ENCODE measurements around the gene VEPH1. TPM values are rescaled to one million over a fixed set of nuclear protein-coding genes. Genes with fewer than 3 reads are reported as not detected.

The VEPH1 gene
- total RNA-seq, 5 donors from 2014 or later (not counting 1 experiment from before 2014, with no cell fraction given), result 0.33 to 0.67 (median 0.35) TPM; not detected in 2

DNA sequence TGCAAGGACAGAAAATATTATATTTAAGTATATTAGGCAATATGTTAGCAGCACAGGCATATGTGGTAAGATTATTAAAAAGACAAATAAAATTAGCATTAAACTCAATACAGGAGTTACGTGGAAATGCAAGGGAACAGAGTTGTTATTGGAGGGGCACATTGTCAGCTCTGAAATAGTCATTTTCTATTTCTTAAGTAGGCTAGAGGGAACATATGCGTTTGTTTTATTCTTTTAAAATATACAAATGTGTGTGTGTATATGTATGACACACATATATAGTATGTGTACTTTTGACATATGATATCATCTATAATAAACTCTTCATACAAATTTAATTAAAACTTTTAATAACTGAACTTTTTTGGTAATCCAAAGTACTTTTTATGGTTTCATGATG lies 22.8 kb upstream of the VEPH1 start:
- no CpG with 5 or more reads among the region's 2 CpGs for WGBS (ENCODE audit: insufficient coverage)
- ChIA-PET CTCF (no interaction called here), POLR2A (no interaction called here)
- H3K4me1 ChIP-seq (ENCODE audit: control insufficient read depth in 1 of 2, extremely low read depth in 1 of 2, insufficient read depth in 2 of 2, low read length in 2 of 2), result no peaks in the 10 kb centered on the region
- no peaks in the 10 kb centered on the region for H3K9me3 ChIP-seq
- H3K4me3 ChIP-seq (ENCODE audit: control insufficient read depth in 1 of 2, extremely low read depth in 1 of 2, low read length in 1 of 2), result no peak overlapping the region
- H3K27me3 Mint-ChIP-seq, result peaks cover 3 to 7% of the 10 kb centered on the region in 2 donors
- H3K27me3 ChIP-seq (replicated peaks in 1 of 2; ENCODE audit: control insufficient read depth in 2 of 2, extremely low read depth in 1 of 2, insufficient read depth in 2 of 2, low read length in 1 of 2), result peaks cover 0 to 6% of the 10 kb centered on the region in 2 experiments
- H3K27ac Mint-ChIP-seq, result no peak overlapping the region
- H3K36me3 Mint-ChIP-seq, result no peaks in the 10 kb centered on the region
- no peaks in the 10 kb centered on the region for H3K36me3 ChIP-seq (ENCODE audit: control insufficient read depth in 2 of 2, extremely low read depth in 1 of 2, insufficient read depth in 1 of 2, low read length in 1 of 2)
- no peak overlapping the region for H3K27ac ChIP-seq (ENCODE audit: low read length)
- DNase-seq, result no peak
- no peak for ATAC-seq (replicated peaks in 1 of 4)
- no peaks in the 10 kb centered on the region for H3K4me1 Mint-ChIP-seq
- no peak overlapping the region for H3K4me3 Mint-ChIP-seq
- no peaks in the 10 kb centered on the region for H3K9me3 Mint-ChIP-seq

DNA sequence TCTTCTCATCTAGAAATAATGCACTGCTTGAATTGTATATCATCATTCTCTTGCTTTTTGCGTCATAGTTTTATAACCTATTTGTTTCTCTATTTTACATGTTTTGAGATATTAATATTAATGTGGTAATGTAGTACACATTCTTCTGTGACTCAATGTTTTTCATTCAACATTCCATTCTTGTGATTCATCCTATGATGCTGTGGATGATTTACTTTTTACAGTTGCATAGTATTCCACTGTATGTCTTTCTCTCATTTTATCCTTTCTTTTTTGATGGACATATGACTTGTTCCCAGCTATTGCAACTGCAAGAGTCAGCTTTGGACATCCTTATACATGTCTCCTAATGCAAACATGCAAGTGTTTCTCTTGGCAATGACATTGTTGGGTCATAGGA lies 20.6 kb upstream of the VEPH1 start:
- POLR2A ChIA-PET, result no interaction called here
- Mint-ChIP-seq H3K36me3 (no peaks in the 10 kb centered on the region), H3K4me3 (no peak overlapping the region), H3K27me3 (peaks cover 3 to 7% of the 10 kb centered on the region in 2 donors), H3K4me1 (no peaks in the 10 kb centered on the region), H3K27ac (no peak overlapping the region), H3K9me3 (peaks cover 0 to 1% (median 0%) of the 10 kb centered on the region in 3 donors)
- Histone ChIP-seq H3K4me1 (ENCODE audit: control insufficient read depth in 1 of 2, extremely low read depth in 1 of 2, insufficient read depth in 2 of 2, low read length in 2 of 2) (no peaks in the 10 kb centered on the region), H3K4me3 (ENCODE audit: control insufficient read depth in 1 of 2, extremely low read depth in 1 of 2, low read length in 1 of 2) (no peak overlapping the region), H3K27me3 (replicated peaks in 1 of 2; ENCODE audit: control insufficient read depth in 2 of 2, extremely low read depth in 1 of 2, insufficient read depth in 2 of 2, low read length in 1 of 2) (peaks cover 0 to 6% of the 10 kb centered on the region in 2 experiments), H3K27ac (ENCODE audit: low read length) (no peak overlapping the region), H3K9me3 (no peaks in the 10 kb centered on the region), H3K36me3 (ENCODE audit: control insufficient read depth in 2 of 2, extremely low read depth in 1 of 2, insufficient read depth in 1 of 2, low read length in 1 of 2) (no peaks in the 10 kb centered on the region)
- no peak for ATAC-seq (replicated peaks in 1 of 4)
- DNase-seq, result no peak
- CTCF ChIA-PET, result interaction anchor here in 1 of 2 donors (2.3 kb wide), 1 partner anchor 8 kb away, joined by 11 read pairs; no protein-coding TSS in a partner anchor
- no CpG with 5 or more reads among the region's 1 CpG for WGBS (ENCODE audit: insufficient coverage)

DNA sequence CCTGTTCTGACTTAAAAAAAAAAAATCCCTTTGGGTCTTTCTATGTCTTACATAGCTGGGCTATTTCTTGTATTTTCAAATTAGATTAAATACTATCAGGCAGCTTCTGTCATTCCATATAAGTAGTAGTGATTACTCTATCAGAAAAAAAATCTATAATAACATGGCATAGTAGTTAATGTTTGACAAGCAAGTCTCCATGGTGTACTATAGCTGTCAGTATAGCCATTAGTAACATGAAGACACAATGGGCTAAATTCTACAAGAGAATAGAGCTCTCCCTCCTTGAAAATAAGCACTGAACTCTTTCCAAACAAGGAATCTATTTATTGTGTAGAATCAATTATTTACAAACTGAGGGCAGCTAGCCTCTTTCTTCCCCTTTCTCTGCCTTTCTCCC lies 19.4 kb upstream of the VEPH1 start:
- no peak for ATAC-seq (replicated peaks in 1 of 4)
- Histone ChIP-seq H3K9me3 (no peaks in the 10 kb centered on the region), H3K36me3 (ENCODE audit: control insufficient read depth in 2 of 2, extremely low read depth in 1 of 2, insufficient read depth in 1 of 2, low read length in 1 of 2) (no peaks in the 10 kb centered on the region), H3K27me3 (replicated peaks in 1 of 2; ENCODE audit: control insufficient read depth in 2 of 2, extremely low read depth in 1 of 2, insufficient read depth in 2 of 2, low read length in 1 of 2) (peaks cover 0 to 6% of the 10 kb centered on the region in 2 experiments), H3K4me1 (ENCODE audit: control insufficient read depth in 1 of 2, extremely low read depth in 1 of 2, insufficient read depth in 2 of 2, low read length in 2 of 2) (no peaks in the 10 kb centered on the region), H3K4me3 (ENCODE audit: control insufficient read depth in 1 of 2, extremely low read depth in 1 of 2, low read length in 1 of 2) (no peak overlapping the region), H3K27ac (ENCODE audit: low read length) (no peak overlapping the region)
- Mint-ChIP-seq H3K27me3 (peaks cover 3 to 7% of the 10 kb centered on the region in 2 donors), H3K9me3 (peaks cover 0 to 2% (median 0%) of the 10 kb centered on the region in 3 donors), H3K27ac (no peak overlapping the region), H3K4me3 (no peak overlapping the region), H3K4me1 (no peaks in the 10 kb centered on the region), H3K36me3 (no peaks in the 10 kb centered on the region)
- CTCF ChIA-PET, result interaction anchor here in 1 of 2 donors (2.3 kb wide), 1 partner anchor 9 kb away, joined by 11 read pairs; no protein-coding TSS in a partner anchor
- POLR2A ChIA-PET, result no interaction called here
- no peak for DNase-seq

DNA sequence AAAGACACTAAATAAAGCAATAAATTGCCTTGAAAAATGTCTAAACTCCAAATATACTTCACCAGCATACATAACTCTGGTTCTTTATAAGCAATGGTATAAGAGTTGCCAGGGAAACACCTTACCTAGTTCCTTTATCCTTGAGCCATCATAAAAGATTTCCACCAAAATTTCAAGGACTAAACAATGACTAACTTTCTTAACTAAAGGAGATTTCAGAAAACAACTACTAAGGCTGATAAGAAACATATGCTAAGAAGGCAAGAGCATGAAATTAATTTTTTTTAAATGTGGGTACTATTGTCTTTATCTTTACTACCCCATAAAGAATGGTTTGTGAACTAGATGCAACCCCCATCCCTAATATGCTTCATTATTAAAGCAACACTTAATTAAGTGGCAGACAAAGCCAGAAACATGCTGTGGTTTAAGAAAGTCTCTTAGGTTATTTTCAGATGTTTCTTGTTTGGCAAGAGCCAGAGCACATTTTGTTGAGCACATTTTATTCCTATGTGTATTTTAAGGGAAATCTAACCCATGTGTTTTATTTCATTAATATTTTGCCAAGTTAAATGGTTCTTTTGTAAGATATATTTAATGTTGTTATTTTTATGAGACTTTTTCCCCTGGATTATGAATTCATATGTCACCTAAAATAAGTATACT lies 17.4 kb upstream of the VEPH1 start:
- Mint-ChIP-seq H3K27ac (no peak overlapping the region), H3K36me3 (no peaks in the 10 kb centered on the region), H3K4me1 (no peaks in the 10 kb centered on the region), H3K27me3 (peaks cover 3 to 5% of the 10 kb centered on the region in 2 donors), H3K4me3 (no peak overlapping the region), H3K9me3 (peaks cover 0 to 2% (median 0%) of the 10 kb centered on the region in 3 donors)
- Histone ChIP-seq H3K9me3 (no peaks in the 10 kb centered on the region), H3K27me3 (replicated peaks in 1 of 2; ENCODE audit: control insufficient read depth in 2 of 2, extremely low read depth in 1 of 2, insufficient read depth in 2 of 2, low read length in 1 of 2) (peaks cover 0 to 5% of the 10 kb centered on the region in 2 experiments), H3K36me3 (ENCODE audit: control insufficient read depth in 2 of 2, extremely low read depth in 1 of 2, insufficient read depth in 1 of 2, low read length in 1 of 2) (no peaks in the 10 kb centered on the region), H3K27ac (ENCODE audit: low read length) (no peak overlapping the region), H3K4me1 (ENCODE audit: control insufficient read depth in 1 of 2, extremely low read depth in 1 of 2, insufficient read depth in 2 of 2, low read length in 2 of 2) (no peaks in the 10 kb centered on the region), H3K4me3 (ENCODE audit: control insufficient read depth in 1 of 2, extremely low read depth in 1 of 2, low read length in 1 of 2) (no peak overlapping the region)
- ChIA-PET POLR2A (no interaction called here), CTCF (interaction anchor here in 1 of 2 donors (0.5 kb wide), 1 partner anchor 11 kb away, joined by 3 read pairs; no protein-coding TSS in a partner anchor)
- no peak for DNase-seq
- ATAC-seq (replicated peaks in 1 of 4), result no peak

DNA sequence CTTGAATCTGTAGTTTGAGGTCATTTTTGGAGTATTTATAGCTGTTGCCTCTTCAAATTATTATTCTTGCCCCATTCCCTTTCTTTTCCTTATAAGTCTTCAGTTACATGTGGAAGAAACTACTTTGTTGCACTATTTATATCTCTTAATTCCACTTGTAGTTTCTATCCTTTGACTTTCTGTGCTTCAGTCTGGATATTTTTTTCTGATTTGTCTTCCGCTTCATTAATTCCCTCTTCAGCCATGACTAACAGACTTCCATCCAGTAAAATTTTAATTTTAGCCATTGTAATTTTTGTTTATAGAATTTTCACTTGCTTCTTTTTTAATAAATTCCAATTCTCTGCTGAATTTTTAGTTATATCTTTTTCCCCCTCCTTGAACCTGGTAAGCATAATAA lies 15.7 kb upstream of the VEPH1 start:
- H3K36me3 Mint-ChIP-seq, result no peaks in the 10 kb centered on the region
- no peak overlapping the region for H3K27ac Mint-ChIP-seq
- DNase-seq (no peak), ATAC-seq (replicated peaks in 1 of 4) (no peak)
- Histone ChIP-seq H3K4me1 (ENCODE audit: control insufficient read depth in 1 of 2, extremely low read depth in 1 of 2, insufficient read depth in 2 of 2, low read length in 2 of 2) (no peaks in the 10 kb centered on the region), H3K9me3 (no peaks in the 10 kb centered on the region), H3K27me3 (replicated peaks in 1 of 2; ENCODE audit: control insufficient read depth in 2 of 2, extremely low read depth in 1 of 2, insufficient read depth in 2 of 2, low read length in 1 of 2) (no peaks in the 10 kb centered on the region), H3K27ac (ENCODE audit: low read length) (no peak overlapping the region), H3K4me3 (ENCODE audit: control insufficient read depth in 1 of 2, extremely low read depth in 1 of 2, low read length in 1 of 2) (no peak overlapping the region), H3K36me3 (ENCODE audit: control insufficient read depth in 2 of 2, extremely low read depth in 1 of 2, insufficient read depth in 1 of 2, low read length in 1 of 2) (no peaks in the 10 kb centered on the region)
- POLR2A ChIA-PET, result no interaction called here
- peaks cover 0 to 2% (median 0%) of the 10 kb centered on the region in 3 donors for H3K9me3 Mint-ChIP-seq
- H3K4me1 Mint-ChIP-seq, result no peaks in the 10 kb centered on the region
- H3K4me3 Mint-ChIP-seq, result no peak overlapping the region
- no peaks in the 10 kb centered on the region for H3K27me3 Mint-ChIP-seq
- CTCF ChIA-PET, result no interaction called here
- WGBS (ENCODE audit: insufficient coverage), result no CpG with 5 or more reads among the region's 1 CpG

DNA sequence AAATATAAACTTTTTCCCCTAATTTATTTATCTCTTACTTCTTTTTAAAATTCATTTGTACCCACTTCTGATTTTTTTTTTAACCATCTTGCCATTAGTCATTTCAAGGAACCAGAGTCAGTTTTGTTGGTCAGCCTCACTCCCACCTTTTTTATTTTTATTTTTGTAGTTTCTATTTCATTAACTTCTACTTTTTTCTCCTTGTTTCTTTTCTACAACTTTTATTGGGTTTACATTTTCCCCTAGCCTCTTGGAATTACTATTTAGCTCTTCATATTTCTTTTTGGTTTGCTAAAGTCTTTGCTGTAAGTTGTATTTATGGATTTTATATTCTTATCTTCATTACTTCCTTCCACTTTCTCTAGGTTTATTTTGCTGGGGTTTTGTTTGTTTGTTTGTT lies 13.7 kb upstream of the VEPH1 start:
- Histone ChIP-seq H3K4me1 (ENCODE audit: control insufficient read depth in 1 of 2, extremely low read depth in 1 of 2, insufficient read depth in 2 of 2, low read length in 2 of 2) (no peaks in the 10 kb centered on the region), H3K36me3 (ENCODE audit: control insufficient read depth in 2 of 2, extremely low read depth in 1 of 2, insufficient read depth in 1 of 2, low read length in 1 of 2) (no peaks in the 10 kb centered on the region), H3K27ac (ENCODE audit: low read length) (no peak overlapping the region), H3K4me3 (ENCODE audit: control insufficient read depth in 1 of 2, extremely low read depth in 1 of 2, low read length in 1 of 2) (no peak overlapping the region), H3K27me3 (replicated peaks in 1 of 2; ENCODE audit: control insufficient read depth in 2 of 2, extremely low read depth in 1 of 2, insufficient read depth in 2 of 2, low read length in 1 of 2) (no peaks in the 10 kb centered on the region), H3K9me3 (no peaks in the 10 kb centered on the region)
- DNase-seq (no peak), ATAC-seq (replicated peaks in 1 of 4) (no peak)
- Mint-ChIP-seq H3K9me3 (peaks cover 0 to 2% (median 0%) of the 10 kb centered on the region in 3 donors), H3K27ac (no peak overlapping the region), H3K36me3 (no peaks in the 10 kb centered on the region), H3K4me1 (no peaks in the 10 kb centered on the region), H3K4me3 (no peak overlapping the region), H3K27me3 (no peaks in the 10 kb centered on the region)
- POLR2A ChIA-PET, result no interaction called here
- CTCF ChIA-PET, result no interaction called here

DNA sequence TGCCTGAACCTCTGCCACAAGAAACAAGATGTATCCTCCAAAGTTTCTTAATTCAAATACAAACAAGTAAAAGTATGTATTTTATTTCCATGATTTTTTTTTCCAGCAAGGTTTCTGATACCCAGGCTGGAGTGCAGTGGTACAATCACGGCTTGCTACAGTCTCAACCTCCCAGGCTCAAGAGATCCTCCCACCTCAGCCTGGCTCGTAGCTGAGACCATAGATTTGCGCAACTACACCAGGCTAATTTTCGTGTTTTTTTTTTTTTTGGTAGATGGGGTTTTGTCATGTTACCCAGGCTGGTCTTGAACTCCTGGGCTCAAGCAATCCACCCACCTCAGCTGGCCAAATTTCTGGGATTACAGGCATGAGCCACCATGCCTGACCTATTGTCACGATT lies 12.2 kb upstream of the VEPH1 start:
- Histone ChIP-seq H3K4me1 (ENCODE audit: control insufficient read depth in 1 of 2, extremely low read depth in 1 of 2, insufficient read depth in 2 of 2, low read length in 2 of 2) (no peaks in the 10 kb centered on the region), H3K36me3 (ENCODE audit: control insufficient read depth in 2 of 2, extremely low read depth in 1 of 2, insufficient read depth in 1 of 2, low read length in 1 of 2) (no peaks in the 10 kb centered on the region), H3K9me3 (no peaks in the 10 kb centered on the region), H3K27me3 (replicated peaks in 1 of 2; ENCODE audit: control insufficient read depth in 2 of 2, extremely low read depth in 1 of 2, insufficient read depth in 2 of 2, low read length in 1 of 2) (no peaks in the 10 kb centered on the region), H3K27ac (ENCODE audit: low read length) (no peak overlapping the region), H3K4me3 (ENCODE audit: control insufficient read depth in 1 of 2, extremely low read depth in 1 of 2, low read length in 1 of 2) (no peak overlapping the region)
- no peak for ATAC-seq (replicated peaks in 1 of 4)
- CTCF ChIA-PET, result no interaction called here
- Mint-ChIP-seq H3K27ac (no peak overlapping the region), H3K9me3 (peaks cover 0 to 2% (median 0%) of the 10 kb centered on the region in 3 donors), H3K4me3 (no peak overlapping the region), H3K27me3 (no peaks in the 10 kb centered on the region), H3K36me3 (no peaks in the 10 kb centered on the region), H3K4me1 (no peaks in the 10 kb centered on the region)
- POLR2A ChIA-PET, result no interaction called here
- DNase-seq, result no peak
- WGBS (ENCODE audit: insufficient coverage), result 57% methylated on average over 1 of the region's 5 CpGs
